Measurements from ENCODE around the gene RXFP4.
A peak's percentile ranks its signal among the peaks of the same experiment; 100 is the strongest.

Gene RXFP4

DNA sequence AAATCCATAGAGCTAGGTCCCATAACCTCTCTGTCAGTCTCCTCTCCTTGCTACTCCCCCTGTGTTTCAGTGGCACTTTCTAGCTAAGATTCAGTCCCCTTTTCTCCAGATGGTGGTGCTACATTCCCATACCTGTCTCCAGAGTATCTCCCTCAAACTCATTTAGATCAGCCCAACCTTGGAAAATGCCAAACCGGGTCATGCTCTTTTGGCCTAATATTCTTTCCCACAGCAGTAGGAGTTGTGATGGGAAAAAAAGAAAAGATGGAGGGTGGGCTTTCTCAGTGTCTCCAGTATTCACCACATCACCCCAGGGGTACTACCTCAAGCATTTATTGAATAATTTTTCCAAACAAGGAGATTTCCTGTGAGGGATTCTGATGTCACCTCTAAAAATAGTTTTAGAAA lies 3.2 kb upstream of the RXFP4 start:
- H3K4me1 ChIP-seq (ENCODE audit: control insufficient read depth in 5 of 5, insufficient read depth in 5 of 5, low read length in 5 of 5): peaks cover 10 to 60% (median 48%) of the 10 kb centered on the region in 5 donors
- peak overlapping the region; percentile 59 for H3K27ac ChIP-seq (ENCODE audit: low read depth, low read length)
- no peaks in the 10 kb centered on the region for H3K9me3 ChIP-seq (ENCODE audit: control insufficient read depth in 5 of 5, low read length in 5 of 5)
- H3K36me3 ChIP-seq (ENCODE audit: control insufficient read depth in 5 of 5, insufficient read depth in 5 of 5, low read length in 5 of 5): no peaks in the 10 kb centered on the region
- no peaks in the 10 kb centered on the region for H3K27me3 ChIP-seq (ENCODE audit: control insufficient read depth in 5 of 5, insufficient read depth in 4 of 5, low read length in 5 of 5)
- no peak overlapping the region for H3K4me3 ChIP-seq (ENCODE audit: low read depth in 1 of 5, low read length in 5 of 5)
- no peak overlapping the region for H3K9ac ChIP-seq (ENCODE audit: low read length in 5 of 5)

DNA sequence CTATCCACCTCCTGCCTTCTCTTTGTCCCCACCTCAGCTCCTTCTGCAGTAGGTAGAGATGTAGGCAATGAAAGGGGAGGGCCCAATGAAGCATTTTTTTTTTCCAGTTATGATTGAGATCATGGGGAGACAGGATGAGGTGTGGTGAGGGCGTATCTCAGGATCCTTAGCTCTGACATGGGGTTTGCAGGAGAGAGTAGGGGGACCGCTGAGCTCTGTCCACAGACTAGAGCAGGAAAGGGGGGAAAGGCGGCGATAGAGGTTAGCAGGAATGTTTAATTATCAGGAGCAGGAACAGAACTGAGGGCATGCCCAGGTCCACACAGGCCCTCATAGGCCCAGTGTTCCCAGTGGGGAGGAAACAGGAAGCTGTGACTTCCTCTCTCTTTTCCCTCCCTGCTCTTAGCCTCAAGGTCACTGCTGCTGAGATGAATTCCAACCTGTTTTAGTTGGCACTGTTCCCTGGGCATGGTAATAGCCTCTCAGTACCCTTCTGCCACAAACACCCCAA lies 901 bp upstream of the RXFP4 start:
- peaks cover 12 to 67% (median 55%) of the 10 kb centered on the region in 5 donors for H3K4me1 ChIP-seq (ENCODE audit: control insufficient read depth in 5 of 5, insufficient read depth in 5 of 5, low read length in 5 of 5)
- peak overlapping the region in 1 of 5 donors; percentile 16 for H3K4me3 ChIP-seq (ENCODE audit: low read depth in 1 of 5, low read length in 5 of 5)
- H3K9ac ChIP-seq (ENCODE audit: low read length in 5 of 5): peak overlapping the region in 2 of 5 donors; percentile 2 to 66
- peaks cover 0 to 4% (median 0%) of the 10 kb centered on the region in 5 donors for H3K36me3 ChIP-seq (ENCODE audit: control insufficient read depth in 5 of 5, insufficient read depth in 5 of 5, low read length in 5 of 5)
- H3K27me3 ChIP-seq (ENCODE audit: control insufficient read depth in 5 of 5, insufficient read depth in 4 of 5, low read length in 5 of 5): no peaks in the 10 kb centered on the region
- H3K9me3 ChIP-seq (ENCODE audit: control insufficient read depth in 5 of 5, low read length in 5 of 5): no peaks in the 10 kb centered on the region
- peak overlapping the region; percentile 69 for H3K27ac ChIP-seq (ENCODE audit: low read depth, low read length)

DNA sequence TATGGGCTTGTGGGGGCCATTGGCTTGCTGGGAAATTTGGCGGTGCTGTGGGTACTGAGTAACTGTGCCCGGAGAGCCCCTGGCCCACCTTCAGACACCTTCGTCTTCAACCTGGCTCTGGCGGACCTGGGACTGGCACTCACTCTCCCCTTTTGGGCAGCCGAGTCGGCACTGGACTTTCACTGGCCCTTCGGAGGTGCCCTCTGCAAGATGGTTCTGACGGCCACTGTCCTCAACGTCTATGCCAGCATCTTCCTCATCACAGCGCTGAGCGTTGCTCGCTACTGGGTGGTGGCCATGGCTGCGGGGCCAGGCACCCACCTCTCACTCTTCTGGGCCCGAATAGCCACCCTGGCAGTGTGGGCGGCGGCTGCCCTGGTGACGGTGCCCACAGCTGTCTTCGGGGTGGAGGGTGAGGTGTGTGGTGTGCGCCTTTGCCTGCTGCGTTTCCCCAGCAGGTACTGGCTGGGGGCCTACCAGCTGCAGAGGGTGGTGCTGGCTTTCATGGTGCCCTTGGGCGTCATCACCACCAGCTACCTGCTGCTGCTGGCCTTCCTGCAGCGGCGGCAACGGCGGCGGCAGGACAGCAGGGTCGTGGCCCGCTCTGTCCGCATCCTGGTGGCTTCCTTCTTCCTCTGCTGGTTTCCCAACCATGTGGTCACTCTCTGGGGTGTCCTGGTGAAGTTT lies 550 bp downstream of the RXFP4 start:
- peak overlapping the region; percentile 69 for H3K27ac ChIP-seq (ENCODE audit: low read depth, low read length)
- H3K4me3 ChIP-seq (ENCODE audit: low read depth in 1 of 5, low read length in 5 of 5): peak overlapping the region in 2 of 5 donors; percentile 6 to 15
- H3K36me3 ChIP-seq (ENCODE audit: control insufficient read depth in 5 of 5, insufficient read depth in 5 of 5, low read length in 5 of 5): peaks cover 0 to 17% (median 9%) of the 10 kb centered on the region in 5 donors
- no peaks in the 10 kb centered on the region for H3K27me3 ChIP-seq (ENCODE audit: control insufficient read depth in 5 of 5, insufficient read depth in 4 of 5, low read length in 5 of 5)
- peak overlapping the region in 1 of 5 donors; percentile 23 for H3K9ac ChIP-seq (ENCODE audit: low read length in 5 of 5)
- H3K9me3 ChIP-seq (ENCODE audit: control insufficient read depth in 5 of 5, low read length in 5 of 5): no peaks in the 10 kb centered on the region
- H3K4me1 ChIP-seq (ENCODE audit: control insufficient read depth in 5 of 5, insufficient read depth in 5 of 5, low read length in 5 of 5): peaks cover 12 to 74% (median 62%) of the 10 kb centered on the region in 5 donors

DNA sequence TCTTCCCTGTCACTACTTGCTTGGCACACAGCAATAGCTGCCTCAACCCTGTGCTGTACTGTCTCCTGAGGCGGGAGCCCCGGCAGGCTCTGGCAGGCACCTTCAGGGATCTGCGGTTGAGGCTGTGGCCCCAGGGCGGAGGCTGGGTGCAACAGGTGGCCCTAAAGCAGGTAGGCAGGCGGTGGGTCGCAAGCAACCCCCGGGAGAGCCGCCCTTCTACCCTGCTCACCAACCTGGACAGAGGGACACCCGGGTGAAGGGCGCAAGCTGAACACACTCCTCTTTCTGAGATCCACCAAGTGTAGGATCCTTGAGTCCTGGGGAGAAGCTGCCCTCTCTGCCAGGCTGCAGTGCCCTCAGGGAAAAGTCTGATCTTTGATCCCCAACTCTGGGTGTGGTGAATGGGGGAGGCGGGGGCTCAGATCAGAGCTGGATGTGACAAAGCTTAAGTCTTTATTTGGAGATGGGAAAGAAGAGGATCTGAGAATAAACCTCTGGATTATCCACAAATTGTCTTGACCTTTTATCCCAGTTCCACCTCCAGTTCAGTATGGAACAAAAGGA lies 1.2 kb downstream of the RXFP4 start:
- no peaks in the 10 kb centered on the region for H3K27me3 ChIP-seq (ENCODE audit: control insufficient read depth in 5 of 5, insufficient read depth in 4 of 5, low read length in 5 of 5)
- peak overlapping the region in 1 of 5 donors; percentile 23 for H3K9ac ChIP-seq (ENCODE audit: low read length in 5 of 5)
- H3K4me1 ChIP-seq (ENCODE audit: control insufficient read depth in 5 of 5, insufficient read depth in 5 of 5, low read length in 5 of 5): peaks cover 12 to 78% (median 62%) of the 10 kb centered on the region in 5 donors
- no peak overlapping the region for H3K4me3 ChIP-seq (ENCODE audit: low read depth in 1 of 5, low read length in 5 of 5)
- no peaks in the 10 kb centered on the region for H3K9me3 ChIP-seq (ENCODE audit: control insufficient read depth in 5 of 5, low read length in 5 of 5)
- H3K27ac ChIP-seq (ENCODE audit: low read depth, low read length): peak overlapping the region; percentile 69
- peaks cover 0 to 24% (median 16%) of the 10 kb centered on the region in 5 donors for H3K36me3 ChIP-seq (ENCODE audit: control insufficient read depth in 5 of 5, insufficient read depth in 5 of 5, low read length in 5 of 5)

DNA sequence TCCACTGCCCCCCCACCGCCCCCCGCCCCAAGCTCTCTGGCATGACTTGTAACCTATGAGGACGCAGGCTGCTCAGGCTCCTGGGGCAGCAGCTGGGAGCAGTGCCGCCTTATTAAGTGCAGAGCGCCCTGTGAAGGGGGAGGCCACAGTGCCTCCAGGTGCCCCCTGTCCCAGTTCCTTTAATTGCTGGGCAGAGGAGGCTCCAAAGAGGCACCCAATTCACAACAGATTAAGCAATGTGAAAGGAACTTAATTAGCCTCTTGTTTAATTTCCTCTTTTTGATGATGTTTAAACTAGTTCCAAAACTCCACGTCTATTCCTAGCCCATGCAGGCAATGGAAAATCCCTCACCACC lies 3.0 kb downstream of the RXFP4 start:
- peaks cover 0 to 40% (median 31%) of the 10 kb centered on the region in 5 donors for H3K36me3 ChIP-seq (ENCODE audit: control insufficient read depth in 5 of 5, insufficient read depth in 5 of 5, low read length in 5 of 5)
- H3K9me3 ChIP-seq (ENCODE audit: control insufficient read depth in 5 of 5, low read length in 5 of 5): no peaks in the 10 kb centered on the region
- peaks cover 12 to 66% (median 58%) of the 10 kb centered on the region in 5 donors for H3K4me1 ChIP-seq (ENCODE audit: control insufficient read depth in 5 of 5, insufficient read depth in 5 of 5, low read length in 5 of 5)
- no peak overlapping the region for H3K4me3 ChIP-seq (ENCODE audit: low read depth in 1 of 5, low read length in 5 of 5)
- no peak overlapping the region for H3K9ac ChIP-seq (ENCODE audit: low read length in 5 of 5)
- H3K27me3 ChIP-seq (ENCODE audit: control insufficient read depth in 5 of 5, insufficient read depth in 4 of 5, low read length in 5 of 5): no peaks in the 10 kb centered on the region
- peak overlapping the region; percentile 30 for H3K27ac ChIP-seq (ENCODE audit: low read depth, low read length)

GRCh38 chr1:155946633-155947219 lies 5.3 kb downstream of the RXFP4 start:
- no peak overlapping the region for H3K27ac ChIP-seq (ENCODE audit: low read depth, low read length)
- H3K9me3 ChIP-seq (ENCODE audit: control insufficient read depth in 5 of 5, low read length in 5 of 5): no peaks in the 10 kb centered on the region
- H3K27me3 ChIP-seq (ENCODE audit: control insufficient read depth in 5 of 5, insufficient read depth in 4 of 5, low read length in 5 of 5): no peaks in the 10 kb centered on the region
- H3K4me3 ChIP-seq (ENCODE audit: low read depth in 1 of 5, low read length in 5 of 5): no peak overlapping the region
- H3K4me1 ChIP-seq (ENCODE audit: control insufficient read depth in 5 of 5, insufficient read depth in 5 of 5, low read length in 5 of 5): peaks cover 3 to 45% (median 43%) of the 10 kb centered on the region in 5 donors
- H3K9ac ChIP-seq (ENCODE audit: low read length in 5 of 5): no peak overlapping the region
- peaks cover 0 to 62% (median 52%) of the 10 kb centered on the region in 5 donors for H3K36me3 ChIP-seq (ENCODE audit: control insufficient read depth in 5 of 5, insufficient read depth in 5 of 5, low read length in 5 of 5)

DNA sequence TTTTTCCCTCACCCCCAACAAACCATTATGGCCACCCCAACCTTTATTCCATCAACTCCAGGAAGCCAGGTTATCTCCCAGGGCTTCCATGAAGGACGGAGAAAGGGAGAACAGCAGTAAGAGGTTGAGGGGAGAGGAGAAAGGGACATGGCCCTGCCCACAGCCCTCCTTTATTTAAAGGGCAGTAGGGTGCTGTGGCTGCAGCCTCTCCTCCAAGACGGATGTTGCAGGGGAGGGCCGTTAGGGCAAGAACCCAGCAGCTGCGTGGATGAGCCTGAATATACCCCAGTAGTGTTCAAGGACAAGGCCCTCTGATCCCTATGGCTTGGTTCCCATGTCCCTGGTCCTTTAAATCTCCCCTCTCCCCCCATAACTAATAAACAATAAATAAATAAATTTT lies 5.9 kb downstream of the RXFP4 start:
- Histone ChIP-seq H3K4me3 (ENCODE audit: low read depth in 1 of 5, low read length in 5 of 5) (no peak overlapping the region), H3K27ac (ENCODE audit: low read depth, low read length) (no peak overlapping the region), H3K36me3 (ENCODE audit: control insufficient read depth in 5 of 5, insufficient read depth in 5 of 5, low read length in 5 of 5) (peaks cover 0 to 68% (median 58%) of the 10 kb centered on the region in 5 donors), H3K27me3 (ENCODE audit: control insufficient read depth in 5 of 5, insufficient read depth in 4 of 5, low read length in 5 of 5) (no peaks in the 10 kb centered on the region), H3K9ac (ENCODE audit: low read length in 5 of 5) (no peak overlapping the region), H3K9me3 (ENCODE audit: control insufficient read depth in 5 of 5, low read length in 5 of 5) (no peaks in the 10 kb centered on the region), H3K4me1 (ENCODE audit: control insufficient read depth in 5 of 5, insufficient read depth in 5 of 5, low read length in 5 of 5) (peaks cover 3 to 40% (median 37%) of the 10 kb centered on the region in 5 donors)

DNA sequence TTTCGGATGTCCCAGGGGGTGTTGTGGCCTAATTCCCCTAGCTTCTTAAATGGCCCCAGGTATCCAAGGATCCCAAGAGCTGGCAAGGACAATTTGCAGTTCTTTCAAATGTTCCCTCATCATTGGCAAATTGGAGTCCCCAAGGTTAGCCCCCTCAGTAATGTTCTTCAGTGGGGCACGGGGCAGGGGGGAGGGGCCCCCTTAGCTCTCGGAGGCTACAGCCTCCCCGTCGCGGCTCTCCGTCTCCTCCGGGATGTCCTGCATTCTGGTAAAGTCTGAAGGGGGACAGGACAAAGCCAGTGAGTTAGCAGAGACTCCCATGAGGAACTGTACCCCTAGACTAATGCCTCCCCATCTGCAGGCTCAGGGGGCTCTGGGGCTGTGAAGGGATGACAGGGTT lies 6.3 kb downstream of the RXFP4 start:
- Histone ChIP-seq H3K9ac (ENCODE audit: low read length in 5 of 5) (no peak overlapping the region), H3K36me3 (ENCODE audit: control insufficient read depth in 5 of 5, insufficient read depth in 5 of 5, low read length in 5 of 5) (peaks cover 0 to 72% (median 63%) of the 10 kb centered on the region in 5 donors), H3K4me1 (ENCODE audit: control insufficient read depth in 5 of 5, insufficient read depth in 5 of 5, low read length in 5 of 5) (peaks cover 3 to 35% (median 33%) of the 10 kb centered on the region in 5 donors), H3K27me3 (ENCODE audit: control insufficient read depth in 5 of 5, insufficient read depth in 4 of 5, low read length in 5 of 5) (no peaks in the 10 kb centered on the region), H3K9me3 (ENCODE audit: control insufficient read depth in 5 of 5, low read length in 5 of 5) (no peaks in the 10 kb centered on the region), H3K27ac (ENCODE audit: low read depth, low read length) (no peak overlapping the region), H3K4me3 (ENCODE audit: low read depth in 1 of 5, low read length in 5 of 5) (no peak overlapping the region)

DNA sequence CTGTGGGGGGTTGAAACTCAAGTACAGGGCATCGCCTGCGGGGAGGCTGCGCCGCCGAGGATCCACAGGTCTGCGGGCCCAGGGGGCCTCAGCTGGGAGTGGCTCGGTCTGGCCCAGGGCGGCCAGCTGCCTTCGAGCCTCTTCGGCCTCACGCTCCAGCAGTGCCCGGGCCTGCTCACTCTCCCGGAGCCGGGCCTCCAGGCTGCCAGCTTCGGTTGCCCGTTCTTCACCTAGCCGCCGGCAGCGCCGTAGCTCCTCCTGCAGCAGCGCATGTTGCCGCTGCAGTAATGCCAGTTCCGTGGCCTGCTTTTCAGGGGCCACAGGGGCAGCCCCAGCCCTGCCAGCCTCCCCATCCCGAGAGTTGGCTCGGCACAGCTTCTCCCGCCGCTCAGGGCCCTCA lies 9.4 kb downstream of the RXFP4 start:
- Histone ChIP-seq H3K36me3 (ENCODE audit: control insufficient read depth in 5 of 5, insufficient read depth in 5 of 5, low read length in 5 of 5) (peaks cover 6 to 96% (median 89%) of the 10 kb centered on the region in 5 donors), H3K9ac (ENCODE audit: low read length in 5 of 5) (no peak overlapping the region), H3K9me3 (ENCODE audit: control insufficient read depth in 5 of 5, low read length in 5 of 5) (no peaks in the 10 kb centered on the region), H3K4me1 (ENCODE audit: control insufficient read depth in 5 of 5, insufficient read depth in 5 of 5, low read length in 5 of 5) (peaks cover 0 to 10% (median 6%) of the 10 kb centered on the region in 5 donors), H3K4me3 (ENCODE audit: low read depth in 1 of 5, low read length in 5 of 5) (no peak overlapping the region), H3K27ac (ENCODE audit: low read depth, low read length) (no peak overlapping the region), H3K27me3 (ENCODE audit: control insufficient read depth in 5 of 5, insufficient read depth in 4 of 5, low read length in 5 of 5) (no peaks in the 10 kb centered on the region)
